ENCODE measurements around the gene CTNNA2.
"Not testable (repeated sequence)": the region's sequence is repeated elsewhere in the genome, so short reads cannot be mapped to it uniquely, and the experiment has no call there.

The CTNNA2 gene

GRCh38 chr2:80167284-80167808 is 654.5 kb downstream of the CTNNA2 start:
- DNase-seq, result no peak

- DNase-seq, result no peak
Observed at GRCh38 chr2:80168037-80168436, 655.2 kb downstream of the CTNNA2 start.

- no peak for DNase-seq
Observed at GRCh38 chr2:80168801-80169200, 656.0 kb downstream of the CTNNA2 start.

- no peak for DNase-seq
Observed at GRCh38 chr2:80169811-80170594, 657.2 kb downstream of the CTNNA2 start.

GRCh38 chr2:80185091-80185490 is 672.2 kb downstream of the CTNNA2 start:
- no peak for DNase-seq

- DNase-seq, result no peak
Observed at GRCh38 chr2:80186262-80186661, 673.4 kb downstream of the CTNNA2 start.

- DNase-seq, result no peak
Observed at GRCh38 chr2:80187156-80187555, 674.3 kb downstream of the CTNNA2 start.

- DNase-seq, result no peak
Observed at GRCh38 chr2:80190166-80190565, 677.3 kb downstream of the CTNNA2 start.

GRCh38 chr2:80193566-80193965 is 680.7 kb downstream of the CTNNA2 start:
- DNase-seq, result no peak

GRCh38 chr2:80195034-80195433 is 682.2 kb downstream of the CTNNA2 start:
- no peak for DNase-seq

- DNase-seq, result no peak
Observed at GRCh38 chr2:80198042-80198441, 685.2 kb downstream of the CTNNA2 start.

GRCh38 chr2:80199504-80199903 is 686.7 kb downstream of the CTNNA2 start:
- DNase-seq, result no peak

GRCh38 chr2:80203929-80204328 is 691.1 kb downstream of the CTNNA2 start:
- not testable (repeated sequence) for DNase-seq

GRCh38 chr2:80205498-80205897 is 692.6 kb downstream of the CTNNA2 start:
- DNase-seq, result no peak

GRCh38 chr2:80209458-80209857 is 696.6 kb downstream of the CTNNA2 start:
- DNase-seq, result no peak

- no peak for DNase-seq
Observed at GRCh38 chr2:80217446-80217845, 704.6 kb downstream of the CTNNA2 start.

GRCh38 chr2:80222644-80223043 is 709.8 kb downstream of the CTNNA2 start:
- no peak for DNase-seq

- DNase-seq, result no peak
Observed at GRCh38 chr2:80231421-80231820, 718.6 kb downstream of the CTNNA2 start.

- DNase-seq, result no peak
Observed at GRCh38 chr2:80233333-80233732, 720.5 kb downstream of the CTNNA2 start.

GRCh38 chr2:80238692-80239469 is 726.0 kb downstream of the CTNNA2 start:
- peak; percentile 53 for DNase-seq

GRCh38 chr2:80242355-80242910 is 729.6 kb downstream of the CTNNA2 start:
- no peak for DNase-seq

- DNase-seq, result no peak
Observed at GRCh38 chr2:80244905-80245584, 732.2 kb downstream of the CTNNA2 start.

GRCh38 chr2:80246534-80246933 is 733.7 kb downstream of the CTNNA2 start:
- no peak for DNase-seq

All from fibroblast of skin of right biceps (primary cell).